ENCODE results near the gene CELF2.

The CELF2 gene

GRCh38 chr10:11046776-11047160 lies 29.1 kb downstream of the CELF2 start:
- no peak for DNase-seq (ENCODE audit: insufficient read length, low spot score)
- FAIRE-seq = no peak
- TF ChIP-seq POLR2A (IDR thresholded peaks at IDR 0.05; ENCODE audit: low read depth, low read length) = no peak

GRCh38 chr10:11048707-11049278 lies 31.1 kb downstream of the CELF2 start:
- no peak for TF ChIP-seq POLR2A (IDR thresholded peaks at IDR 0.05; ENCODE audit: low read depth, low read length)
- FAIRE-seq (no peak), DNase-seq (ENCODE audit: insufficient read length, low spot score) (no peak)

- DNase-seq (ENCODE audit: insufficient read length, low spot score) = no peak
- FAIRE-seq = no peak
- no peak for TF ChIP-seq POLR2A (IDR thresholded peaks at IDR 0.05; ENCODE audit: low read depth, low read length)
Measured at GRCh38 chr10:11049806-11050205, 32.1 kb downstream of the CELF2 start.

- no peak for DNase-seq (ENCODE audit: insufficient read length, low spot score)
- no peak for FAIRE-seq
- no peak for TF ChIP-seq POLR2A (IDR thresholded peaks at IDR 0.05; ENCODE audit: low read depth, low read length)
Measured at GRCh38 chr10:11050301-11051287, 32.9 kb downstream of the CELF2 start.

GRCh38 chr10:11057018-11057417 lies 39.3 kb downstream of the CELF2 start:
- no peak for TF ChIP-seq POLR2A (IDR thresholded peaks at IDR 0.05; ENCODE audit: low read depth, low read length)
- DNase-seq (ENCODE audit: insufficient read length, low spot score) (no peak), FAIRE-seq (no peak)

GRCh38 chr10:11057448-11057847 lies 39.8 kb downstream of the CELF2 start:
- DNase-seq (ENCODE audit: insufficient read length, low spot score) (no peak), FAIRE-seq (no peak)
- no peak for TF ChIP-seq POLR2A (IDR thresholded peaks at IDR 0.05; ENCODE audit: low read depth, low read length)

- TF ChIP-seq POLR2A (IDR thresholded peaks at IDR 0.05; ENCODE audit: low read depth, low read length) = no peak
- DNase-seq (ENCODE audit: insufficient read length, low spot score) = no peak
- no peak for FAIRE-seq
Measured at GRCh38 chr10:11057994-11058393, 40.3 kb downstream of the CELF2 start.

- no peak for TF ChIP-seq POLR2A (IDR thresholded peaks at IDR 0.05; ENCODE audit: low read depth, low read length)
- FAIRE-seq = no peak
- no peak for DNase-seq (ENCODE audit: insufficient read length, low spot score)
Measured at GRCh38 chr10:11058965-11059364, 41.3 kb downstream of the CELF2 start.

GRCh38 chr10:11063856-11064255 lies 46.2 kb downstream of the CELF2 start:
- FAIRE-seq = no peak
- no peak for TF ChIP-seq POLR2A (IDR thresholded peaks at IDR 0.05; ENCODE audit: low read depth, low read length)
- DNase-seq (ENCODE audit: insufficient read length, low spot score) = no peak

- no peak for DNase-seq (ENCODE audit: insufficient read length, low spot score)
Measured at GRCh38 chr10:11064832-11065231, 47.2 kb downstream of the CELF2 start.

GRCh38 chr10:11065567-11065966 lies 47.9 kb downstream of the CELF2 start:
- FAIRE-seq (no peak), DNase-seq (ENCODE audit: insufficient read length, low spot score) (no peak)
- no peak for TF ChIP-seq POLR2A (IDR thresholded peaks at IDR 0.05; ENCODE audit: low read depth, low read length)

More at GRCh38 chr10:11064832-11065231, 47.2 kb downstream of the CELF2 start:
- TF ChIP-seq POLR2A (IDR thresholded peaks at IDR 0.05; ENCODE audit: low read depth, low read length) = no peak
- no peak for FAIRE-seq

- DNase-seq (ENCODE audit: insufficient read length, low spot score) (no peak), FAIRE-seq (no peak)
- TF ChIP-seq POLR2A (IDR thresholded peaks at IDR 0.05; ENCODE audit: low read depth, low read length) = no peak
Measured at GRCh38 chr10:11066520-11066919, 48.8 kb downstream of the CELF2 start.

- FAIRE-seq = no peak
- TF ChIP-seq POLR2A (IDR thresholded peaks at IDR 0.05; ENCODE audit: low read depth, low read length) = no peak
Measured at GRCh38 chr10:11068861-11069633, 51.4 kb downstream of the CELF2 start.

GRCh38 chr10:11073410-11073809 lies 55.7 kb downstream of the CELF2 start:
- no peak for TF ChIP-seq POLR2A (IDR thresholded peaks at IDR 0.05; ENCODE audit: low read depth, low read length)
- FAIRE-seq (no peak), DNase-seq (ENCODE audit: insufficient read length, low spot score) (no peak)

More at GRCh38 chr10:11068861-11069633, 51.4 kb downstream of the CELF2 start:
- DNase-seq (ENCODE audit: insufficient read length, low spot score) = no peak

All from H54 (cell line).